ENCODE data around the gene INAFM1. TPM values are rescaled to one million over a fixed set of nuclear protein-coding genes. Genes with fewer than 3 reads are reported as not detected.

INAFM1 gene
- total and polyA plus RNA-seq, 9 of the 15 experiments (the other 6 are each of a cell fraction or from before 2014, with no cell fraction given), result 0.71 to 30.9 (median 3.1) TPM

- TF ChIP-seq ETV1 (tag; conservative IDR thresholded peaks at IDR 0.05; ENCODE audit: low read depth) (0 out of 2 replicates have a peak, but pooled peaks have one; percentile 15), AFF4 (CRISPR knock-in tag; IDR thresholded peaks at IDR 0.05) (peak; percentile 48; the same call in 1 of the 2 replicates), SAFB (IDR thresholded peaks at IDR 0.05; ENCODE audit: borderline replicate concordance, low read depth, low read length) (no peak), KDM4B (IDR thresholded peaks at IDR 0.05; ENCODE audit: borderline replicate concordance in 2 of 2, low read depth in 1 of 2) (peak in 1 of 2 experiments; percentile 60; a peak in 1 of 4 replicates), TARDBP (IDR thresholded peaks at IDR 0.05) (peak; percentile 53; the same call in 1 of the 2 replicates), BRCA1 (IDR thresholded peaks at IDR 0.05) (no peak), BRCA1 (CRISPR knock-in tag; IDR thresholded peaks at IDR 0.05) (no peak), HIVEP1 (CRISPR knock-in tag; IDR thresholded peaks at IDR 0.05) (0 out of 2 replicates have a peak, but pooled peaks have one; percentile 60), BHLHE40 (IDR thresholded peaks at IDR 0.05; ENCODE audit: low read length) (peak; percentile 96), USF2 (CRISPR knock-in tag; IDR thresholded peaks at IDR 0.05) (peak; percentile 85), TRIM24 (IDR thresholded peaks at IDR 0.05) (0 out of 4 replicates have a peak, but pooled peaks of 1 of the 2 experiments have one; percentile 33), CBFA2T3 (IDR thresholded peaks at IDR 0.05) (peak; percentile 56), MNT (conservative IDR thresholded peaks at IDR 0.05) (peak; percentile 61 to 64), EP400 (IDR thresholded peaks at IDR 0.05) (peak; percentile 40), ZC3H4 (CRISPR knock-in tag; IDR thresholded peaks at IDR 0.05; ENCODE audit: borderline replicate concordance) (peak; percentile 78; the same call in 1 of the 2 replicates), SIN3B (IDR thresholded peaks at IDR 0.05; ENCODE audit: low read depth) (no peak), MTA1 (IDR thresholded peaks at IDR 0.05; ENCODE audit: borderline replicate concordance) (peak; percentile 46; the same call in 1 of the 2 replicates), MAX (CRISPR knock-in tag; IDR thresholded peaks at IDR 0.05) (peak; percentile 84), SP1 (CRISPR knock-in tag; IDR thresholded peaks at IDR 0.05) (peak; percentile 50; the same call in 1 of the 2 replicates), ZBTB7A (IDR thresholded peaks at IDR 0.05; ENCODE audit: borderline replicate concordance, control insufficient read depth, low read depth, low read length) (peak; percentile 84; the same call in 1 of the 2 replicates)
These were observed 43.2 kb upstream of the INAFM1 start (continued) for GRCh38 chr19:47231215-47232054.

Measured in K562 (cell line).